Activated CD4-positive, alpha-beta T cell treated with anti-CD3 and anti-CD28 coated beads for 36 hours (primary cell): Measurements from ENCODE around the gene LZTFL1. TPM values are rescaled to one million over a fixed set of nuclear protein-coding genes. Genes with fewer than 3 reads are reported as not detected.

Experiments used
- ATAC-seq: fragments of 200-7000 bp; cut with Tn5 transposase; one replicate; pipeline ENCODE4 v1.10.0; 2021; ENCODE audit warnings: mild to moderate bottlenecking, moderate library complexity
- CTCF ChIA-PET: fragments of 350-600 bp; sonication (Branson Sonifier 250); formaldehyde crosslinking; loops from one replicate; lab custom pipeline; 2021; ENCODE audit warnings: antibody characterized with exemption; lab: Charles Lee
- POLR2A ChIA-PET: fragments of 350-600 bp; sonication (Branson Sonifier 250); formaldehyde crosslinking; loops from one replicate; lab custom pipeline; 2021; ENCODE audit warnings: antibody characterized with exemption, inconsistent platforms; lab: Charles Lee
- DNase-seq: peaks from one replicate; pipeline ENCODE4 v3.0.0-alpha.2; 2020
- H3K27ac Mint-ChIP-seq: one replicate; pipeline ENCODE4 v1.8.0; 2021; ENCODE audit warnings: mixed read lengths
- H3K27me3 Mint-ChIP-seq: one replicate; pipeline ENCODE4 v1.8.0; 2021; ENCODE audit warnings: mixed read lengths
- H3K36me3 Mint-ChIP-seq: one replicate; pipeline ENCODE4 v1.8.0; 2021; ENCODE audit warnings: low read depth, mixed read lengths
- H3K4me1 Mint-ChIP-seq: one replicate; pipeline ENCODE4 v1.8.0; 2021; ENCODE audit warnings: mixed read lengths
- H3K4me3 Mint-ChIP-seq: one replicate; pipeline ENCODE4 v1.8.0; 2021; ENCODE audit warnings: mild to moderate bottlenecking, moderate library complexity, mixed read lengths
- H3K9me3 Mint-ChIP-seq: one replicate; pipeline ENCODE4 v1.8.0; 2021; ENCODE audit warnings: low read depth, mixed read lengths
- intact Hi-C, 2 experiments: fragments of 100-400 bp; cut with DNase I in 1 of 2; cut with micrococcal nuclease in 1 of 2; formaldehyde crosslinking; loops; one replicate each; pipeline versions ENCODE4 v1.14.2 to v1.15.1; 2022 to 2024; cut with DNase I, micrococcal nuclease
- total RNA-seq, 2 experiments: library from RNA; stranded (reverse); gene quantifications; one replicate each; pipeline ENCODE4 v1.2.3, GENCODE V29; 2021

LZTFL1 gene
- total RNA-seq, 2 experiments from 2014 or later: 4.5 to 6.6 TPM

- CTCF ChIA-PET: interaction anchor here (1.0 to 1.6 kb wide), 2 partner anchors 9 to 20 kb away, joined by 4 to 6 read pairs; no protein-coding TSS in a partner anchor
- peaks cover 2% of the 10 kb centered on the region for H3K9me3 Mint-ChIP-seq
- POLR2A ChIA-PET: no interaction called here
- H3K4me3 Mint-ChIP-seq: no peak overlapping the region
- H3K36me3 Mint-ChIP-seq: no peaks in the 10 kb centered on the region
- peaks cover 5% of the 10 kb centered on the region for H3K4me1 Mint-ChIP-seq
- H3K27me3 Mint-ChIP-seq: no peaks in the 10 kb centered on the region
- no peak for ATAC-seq
- DNase-seq: no peak
- intact Hi-C loops: loop anchor here in 1 of 2 experiments (5.0 kb wide), 1 partner anchor 1473 kb away; no protein-coding TSS in a partner anchor
- no peak overlapping the region for H3K27ac Mint-ChIP-seq
Observed at GRCh38 chr3:45814322-45814721, 27.6 kb downstream of the LZTFL1 start.

- DNase-seq: no peak
- no peak for ATAC-seq
- Mint-ChIP-seq H3K4me3 (no peak overlapping the region), H3K4me1 (peaks cover 9% of the 10 kb centered on the region), H3K9me3 (no peaks in the 10 kb centered on the region), H3K36me3 (no peaks in the 10 kb centered on the region), H3K27me3 (no peaks in the 10 kb centered on the region), H3K27ac (no peak overlapping the region)
- ChIA-PET CTCF (interaction anchor here (0.7 kb wide), 2 partner anchors 22 to 25 kb away, joined by 3 read pairs; no protein-coding TSS in a partner anchor), POLR2A (interaction anchor here (0.7 kb wide), 1 partner anchor 15 kb away, joined by 4 read pairs; no protein-coding TSS in a partner anchor)
- intact Hi-C loops: no loop called here
Observed at GRCh38 chr3:45807681-45808540, 34.0 kb downstream of the LZTFL1 start.

GRCh38 chr3:45807133-45807532 is 34.8 kb downstream of the LZTFL1 start:
- Mint-ChIP-seq H3K27me3 (no peaks in the 10 kb centered on the region), H3K36me3 (no peaks in the 10 kb centered on the region), H3K9me3 (no peaks in the 10 kb centered on the region), H3K27ac (no peak overlapping the region), H3K4me1 (peaks cover 9% of the 10 kb centered on the region), H3K4me3 (no peak overlapping the region)
- ChIA-PET POLR2A (no interaction called here), CTCF (interaction anchor here (0.6 to 0.8 kb wide), 4 partner anchors 22 to 272 kb away, joined by 3 to 4 read pairs (median 3); no protein-coding TSS in a partner anchor)
- no peak for ATAC-seq
- no peak for DNase-seq
- intact Hi-C loops: no loop called here

- H3K4me1 Mint-ChIP-seq: peaks cover 9% of the 10 kb centered on the region
- CTCF ChIA-PET: interaction anchor here (0.8 to 1.4 kb wide), 3 partner anchors 9 to 19 kb away, joined by 3 to 6 read pairs (median 4); no protein-coding TSS in a partner anchor
- POLR2A ChIA-PET: no interaction called here
- no peak overlapping the region for H3K27ac Mint-ChIP-seq
- no peaks in the 10 kb centered on the region for H3K27me3 Mint-ChIP-seq
- intact Hi-C loops: no loop called here
- ATAC-seq: no peak
- DNase-seq: no peak
- no peaks in the 10 kb centered on the region for H3K36me3 Mint-ChIP-seq
- H3K9me3 Mint-ChIP-seq: no peaks in the 10 kb centered on the region
- no peak overlapping the region for H3K4me3 Mint-ChIP-seq
Observed at GRCh38 chr3:45806072-45806471, 35.8 kb downstream of the LZTFL1 start.

- peaks cover 9% of the 10 kb centered on the region for H3K4me1 Mint-ChIP-seq
- H3K36me3 Mint-ChIP-seq: no peaks in the 10 kb centered on the region
- intact Hi-C loops: no loop called here
- ChIA-PET CTCF (no interaction called here), POLR2A (no interaction called here)
- no peaks in the 10 kb centered on the region for H3K9me3 Mint-ChIP-seq
- ATAC-seq: no peak
- H3K27me3 Mint-ChIP-seq: peaks cover 12% of the 10 kb centered on the region
- H3K27ac Mint-ChIP-seq: no peak overlapping the region
- H3K4me3 Mint-ChIP-seq: no peak overlapping the region
- DNase-seq: no peak
Observed at GRCh38 chr3:45803252-45803935, 38.5 kb downstream of the LZTFL1 start.

- ChIA-PET POLR2A (no interaction called here), CTCF (no interaction called here)
- DNase-seq (no peak), ATAC-seq (no peak)
- intact Hi-C loops: no loop called here
- Mint-ChIP-seq H3K27me3 (peaks cover 24% of the 10 kb centered on the region), H3K36me3 (no peaks in the 10 kb centered on the region), H3K9me3 (no peaks in the 10 kb centered on the region), H3K4me1 (peaks cover 9% of the 10 kb centered on the region), H3K27ac (no peak overlapping the region), H3K4me3 (no peak overlapping the region)
Observed at GRCh38 chr3:45802146-45802545, 39.8 kb downstream of the LZTFL1 start.

- intact Hi-C loops: no loop called here
- Mint-ChIP-seq H3K9me3 (no peaks in the 10 kb centered on the region), H3K27ac (no peak overlapping the region), H3K36me3 (no peaks in the 10 kb centered on the region), H3K27me3 (peaks cover 29% of the 10 kb centered on the region), H3K4me1 (no peaks in the 10 kb centered on the region), H3K4me3 (no peak overlapping the region)
- ChIA-PET CTCF (interaction anchor here (0.8 kb wide), 1 partner anchor 15 kb away, joined by 4 read pairs; no protein-coding TSS in a partner anchor), POLR2A (no interaction called here)
- ATAC-seq (no peak), DNase-seq (no peak)
Observed at GRCh38 chr3:45800611-45801010, 41.3 kb downstream of the LZTFL1 start.

GRCh38 chr3:45799586-45799985 is 42.3 kb downstream of the LZTFL1 start:
- Mint-ChIP-seq H3K36me3 (no peaks in the 10 kb centered on the region), H3K27ac (no peak overlapping the region), H3K4me1 (peaks cover 4% of the 10 kb centered on the region), H3K27me3 (peaks cover 38% of the 10 kb centered on the region), H3K4me3 (no peak overlapping the region), H3K9me3 (no peaks in the 10 kb centered on the region)
- DNase-seq (no peak), ATAC-seq (no peak)
- intact Hi-C loops: loop anchor here in 1 of 2 experiments (5.0 kb wide), 1 partner anchor 63 kb away; no protein-coding TSS in a partner anchor
- ChIA-PET CTCF (no interaction called here), POLR2A (interaction anchor here (0.6 to 0.7 kb wide), 2 partner anchors 153 to 162 kb away, joined by 7 to 8 read pairs; no protein-coding TSS in a partner anchor)

GRCh38 chr3:45798034-45798433 is 43.9 kb downstream of the LZTFL1 start:
- ChIA-PET POLR2A (no interaction called here), CTCF (interaction anchor here (0.8 kb wide), 1 partner anchor 248 kb away, joined by 3 read pairs; no protein-coding TSS in a partner anchor)
- Mint-ChIP-seq H3K4me3 (no peak overlapping the region), H3K27ac (no peak overlapping the region), H3K4me1 (peaks cover 4% of the 10 kb centered on the region), H3K27me3 (peaks cover 48% of the 10 kb centered on the region), H3K36me3 (no peaks in the 10 kb centered on the region), H3K9me3 (no peaks in the 10 kb centered on the region)
- ATAC-seq (no peak), DNase-seq (no peak)
- intact Hi-C loops: loop anchor here in 1 of 2 experiments (5.0 kb wide), 1 partner anchor 64 kb away; no protein-coding TSS in a partner anchor

GRCh38 chr3:45796902-45797637 is 44.8 kb downstream of the LZTFL1 start:
- POLR2A ChIA-PET: no interaction called here
- intact Hi-C loops: loop anchor here in 1 of 2 experiments (5.0 kb wide), 1 partner anchor 65 kb away; no protein-coding TSS in a partner anchor
- Mint-ChIP-seq H3K4me3 (peak overlapping the region; percentile 19), H3K4me1 (peaks cover 4% of the 10 kb centered on the region), H3K9me3 (no peaks in the 10 kb centered on the region), H3K27ac (no peak overlapping the region), H3K36me3 (no peaks in the 10 kb centered on the region), H3K27me3 (peaks cover 49% of the 10 kb centered on the region)
- CTCF ChIA-PET: interaction anchor here (0.8 kb wide), 1 partner anchor 249 kb away, joined by 3 read pairs; no protein-coding TSS in a partner anchor
- DNase-seq (no peak), ATAC-seq (no peak)
